Inferior parietal cortex (tissue), 1 donor: ENCODE results near the gene CDC20B.

Source experiments
- DNase-seq: peaks from one replicate; pipeline ENCODE4 v3.0.0-alpha.2; 2016; ENCODE audit errors: extremely low spot score

CDC20B gene, protein sequence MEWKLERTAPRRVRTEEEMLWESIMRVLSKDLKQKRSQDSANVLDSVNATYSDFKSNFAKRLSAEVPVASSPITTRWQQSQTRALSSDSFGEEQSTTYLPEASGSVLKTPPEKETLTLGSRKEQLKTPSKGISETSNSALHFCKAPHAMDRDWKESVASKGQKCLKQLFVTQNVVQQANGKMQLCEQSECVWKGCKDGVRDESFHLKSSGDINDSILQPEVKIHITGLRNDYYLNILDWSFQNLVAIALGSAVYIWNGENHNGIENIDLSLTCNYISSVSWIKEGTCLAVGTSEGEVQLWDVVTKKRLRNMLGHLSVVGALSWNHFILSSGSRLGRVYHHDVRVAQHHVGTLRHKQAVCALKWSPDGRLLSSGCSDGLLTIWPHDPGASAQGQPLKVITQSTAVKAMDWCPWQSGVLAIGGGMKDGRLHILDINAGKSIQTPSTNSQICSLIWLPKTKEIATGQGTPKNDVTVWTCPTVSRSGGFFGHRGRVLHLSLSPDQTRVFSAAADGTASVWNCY

DNA sequence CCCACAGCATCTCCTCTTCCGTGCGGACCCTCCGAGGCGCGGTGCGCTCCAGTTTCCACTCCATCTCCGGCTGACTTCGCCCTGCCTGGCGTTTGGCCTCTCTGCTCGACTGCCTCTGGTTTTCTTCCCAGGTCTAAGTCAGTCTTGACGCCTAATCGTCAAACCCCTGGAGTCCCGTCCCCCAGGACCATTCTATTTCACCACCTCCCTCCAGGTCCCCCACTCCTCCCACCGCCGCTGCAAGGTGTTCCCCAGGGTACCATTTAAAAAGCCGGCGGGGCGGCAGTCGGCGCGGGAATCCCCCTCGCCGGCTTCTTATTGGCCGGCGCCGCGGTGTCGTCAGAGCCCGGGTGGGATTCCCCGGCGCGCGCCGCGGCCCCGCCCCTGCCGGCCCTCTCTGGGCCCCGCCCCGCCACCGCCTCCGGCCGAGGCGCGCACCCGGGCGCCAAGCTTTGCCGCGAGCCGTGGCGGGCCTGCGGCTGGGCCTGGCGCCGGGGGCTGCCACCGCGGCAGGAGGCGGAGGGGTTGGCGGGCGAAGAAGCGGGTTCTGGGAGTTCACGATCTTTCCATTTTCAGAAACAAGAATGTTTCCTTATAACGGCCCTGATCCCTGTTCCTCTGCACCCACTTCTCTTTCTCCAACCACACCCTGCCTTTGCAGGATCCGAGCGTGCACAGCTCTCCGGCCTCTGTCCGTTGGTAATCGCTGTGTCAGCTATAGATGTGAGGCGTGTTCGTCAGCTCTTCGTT is at the start of gene CDC20B:
CDC20B (minus strand) TSS at position 241 of the 750 bp plus-strand sequence; CDS start at position 64, 177 bp downstream.
- DNase-seq: peak; percentile 28

DNA sequence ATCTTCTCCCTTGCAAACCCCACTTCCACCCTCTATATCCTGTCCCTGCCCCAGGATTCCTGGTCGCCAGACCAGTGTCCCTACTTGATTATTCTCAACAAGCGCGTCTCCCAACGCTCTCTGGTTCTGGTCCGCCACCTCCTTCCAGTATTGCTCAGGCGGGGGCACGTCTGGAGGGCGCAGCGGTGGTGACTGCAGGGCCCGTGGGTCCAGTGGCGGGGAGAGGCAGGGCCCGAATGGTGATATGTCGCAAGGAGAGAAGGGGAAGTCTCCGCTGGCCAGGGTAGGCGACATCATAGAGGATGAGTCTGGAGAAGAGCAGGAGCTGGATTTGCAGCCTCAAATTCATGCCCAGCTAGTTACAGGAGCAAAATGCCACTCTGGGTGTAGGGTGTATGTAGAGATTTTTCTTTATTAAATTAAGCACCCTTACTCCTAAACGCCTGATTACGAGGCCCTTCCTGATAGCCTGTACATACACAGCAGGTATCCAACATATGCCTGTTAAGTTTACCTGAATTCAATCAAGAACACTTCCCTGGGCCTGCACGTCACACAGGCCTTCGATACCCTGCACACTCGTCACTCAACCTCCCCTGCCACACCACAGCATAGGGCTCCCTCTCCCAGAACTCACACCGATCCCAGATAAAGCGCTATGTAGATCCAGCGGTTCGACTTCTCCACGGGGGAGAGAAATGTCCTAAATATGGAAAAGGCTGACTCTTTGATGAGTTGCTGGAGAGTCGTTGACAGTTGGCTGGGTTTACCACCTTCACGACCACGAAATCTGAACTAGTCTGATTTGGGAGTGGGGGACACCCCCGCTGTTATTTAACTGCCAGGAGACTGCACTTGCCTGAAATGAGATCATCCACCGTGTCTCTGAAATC is 49.4 kb upstream of the CDC20B start:
- DNase-seq: no peak

- no peak for DNase-seq
These were observed 47.6 kb upstream of the CDC20B start for GRCh38 chr5:55220433-55221185.

DNA sequence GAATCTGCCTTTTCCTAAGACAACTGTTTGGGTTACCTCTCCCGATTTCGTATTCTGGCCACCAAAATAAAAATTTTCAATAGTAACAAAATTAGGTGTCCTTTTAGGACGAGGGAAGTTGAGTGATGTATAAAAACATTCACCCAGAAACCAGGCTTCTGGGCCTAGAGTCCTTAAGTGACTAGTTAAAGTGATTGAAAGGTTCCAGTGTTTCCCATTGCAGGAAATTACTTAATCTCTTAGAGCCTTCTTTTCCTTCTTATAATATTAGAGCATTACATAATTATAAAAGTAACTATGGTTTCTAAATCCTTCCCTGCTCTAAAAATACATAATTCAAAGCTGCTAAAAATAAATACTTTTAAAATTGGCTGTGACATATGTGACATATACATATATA is 46.8 kb upstream of the CDC20B start:
- no peak for DNase-seq

DNA sequence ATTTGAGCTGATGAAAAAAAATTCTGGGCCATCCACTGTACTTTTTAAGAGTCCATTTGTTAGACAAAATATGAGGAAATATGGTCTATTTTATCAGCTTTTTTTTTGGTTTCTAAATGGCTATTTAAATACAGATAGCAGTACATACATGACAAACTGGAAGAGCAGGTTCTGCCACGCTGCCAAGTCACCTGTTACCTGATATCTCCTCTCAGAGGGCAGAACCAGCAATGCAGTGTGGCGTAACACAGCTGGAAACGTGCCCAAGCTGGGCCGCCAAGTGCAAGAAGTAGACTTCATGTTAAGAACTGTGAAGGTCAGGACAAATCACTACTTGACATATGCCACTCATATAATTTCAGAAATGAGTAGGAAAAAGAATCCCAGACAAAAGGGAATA is 46.0 kb upstream of the CDC20B start:
- no peak for DNase-seq

DNA sequence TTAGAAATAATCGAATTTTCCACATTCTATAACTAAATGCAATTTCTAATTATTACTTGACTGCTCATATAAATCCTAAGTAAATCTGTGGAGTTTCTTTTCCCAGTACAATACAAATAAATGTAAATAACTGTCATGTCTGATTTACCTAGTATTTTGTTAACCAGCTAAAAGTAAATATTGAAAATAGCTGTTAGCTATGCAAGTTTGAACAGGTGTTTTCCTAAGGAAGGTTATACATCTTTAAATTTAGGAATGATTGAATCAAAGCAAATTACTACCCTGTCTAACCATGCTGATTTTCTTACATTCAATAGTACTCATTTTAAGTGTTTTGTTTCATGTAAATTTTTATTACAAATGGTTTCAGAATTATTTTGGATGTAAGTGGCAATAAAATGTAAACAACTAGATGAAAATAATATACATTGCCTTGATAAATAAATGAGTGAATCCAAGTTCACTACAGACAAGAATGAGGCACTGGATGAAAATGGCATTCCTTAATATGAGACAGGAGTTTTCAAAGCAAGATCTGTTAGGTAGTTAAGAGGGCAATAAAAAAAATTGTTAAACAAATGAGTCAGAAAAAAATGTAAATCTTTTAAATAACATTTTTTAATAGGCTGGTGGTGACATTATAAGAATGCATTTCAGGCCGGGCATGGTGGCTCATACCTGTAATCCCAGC is 38.4 kb upstream of the CDC20B start:
- no peak for DNase-seq

GRCh38 chr5:55205001-55205400 is 32.0 kb upstream of the CDC20B start:
- DNase-seq: no peak

- no peak for DNase-seq
These were observed 18.2 kb upstream of the CDC20B start for GRCh38 chr5:55191165-55191564.

GRCh38 chr5:55188656-55189540 is 15.9 kb upstream of the CDC20B start:
- DNase-seq: no peak

DNA sequence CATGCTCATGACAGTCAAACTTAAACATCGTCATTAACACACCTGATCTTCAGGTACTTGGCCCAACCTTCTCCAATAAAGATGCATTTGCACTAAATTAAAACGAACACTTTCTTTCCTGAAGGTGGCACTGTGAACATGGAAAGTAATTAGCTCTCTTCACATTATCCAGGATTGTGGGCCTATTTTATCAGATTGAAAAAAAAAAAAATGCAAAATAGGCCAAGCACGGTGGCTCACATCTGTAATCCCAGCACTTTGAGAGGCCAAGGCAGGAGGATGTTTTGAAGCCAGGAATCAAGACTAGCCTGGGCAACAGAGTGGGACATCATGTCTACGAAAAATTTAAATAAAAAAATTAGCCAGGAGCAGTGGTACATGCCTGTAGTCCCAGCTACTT is 14.4 kb upstream of the CDC20B start:
- no peak for DNase-seq

DNA sequence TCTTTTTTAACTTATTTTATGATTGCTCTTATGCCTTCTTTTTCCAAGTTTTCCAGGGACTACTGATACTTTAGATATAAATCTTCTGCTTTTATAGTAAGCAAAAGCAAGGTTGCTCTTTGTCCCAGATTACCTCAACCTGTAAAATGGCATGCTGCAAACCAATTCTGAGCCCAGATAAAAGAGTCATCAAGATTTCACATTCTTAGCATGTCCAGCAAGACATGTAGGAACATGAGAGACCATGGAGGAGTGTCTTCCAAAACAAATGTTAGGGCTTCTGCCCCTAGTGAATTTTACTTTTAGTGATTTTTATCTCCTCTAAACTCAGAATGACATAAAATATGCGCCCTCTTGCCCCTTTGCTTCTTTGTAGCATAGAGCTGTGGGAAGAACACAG is 7.0 kb upstream of the CDC20B start:
- DNase-seq: no peak

DNA sequence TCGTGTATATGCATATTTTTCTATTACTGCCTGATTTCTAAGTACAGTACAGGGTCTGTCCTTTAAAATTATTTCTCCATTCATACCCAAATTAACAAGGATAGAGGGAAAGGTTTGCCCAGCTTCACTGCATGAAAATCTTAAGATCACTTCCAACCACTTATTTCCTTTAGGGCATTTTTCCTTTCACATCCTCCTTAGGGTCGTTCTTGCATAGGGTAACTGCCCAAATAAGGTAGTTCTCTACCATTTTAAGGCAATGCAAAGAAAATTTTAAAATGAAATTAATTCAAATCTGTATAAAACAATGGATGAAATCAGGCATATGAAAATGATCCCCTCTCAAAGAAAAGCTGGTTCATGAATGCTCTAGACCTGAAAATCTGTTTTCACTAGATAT is 4.1 kb upstream of the CDC20B start:
- DNase-seq: no peak

DNA sequence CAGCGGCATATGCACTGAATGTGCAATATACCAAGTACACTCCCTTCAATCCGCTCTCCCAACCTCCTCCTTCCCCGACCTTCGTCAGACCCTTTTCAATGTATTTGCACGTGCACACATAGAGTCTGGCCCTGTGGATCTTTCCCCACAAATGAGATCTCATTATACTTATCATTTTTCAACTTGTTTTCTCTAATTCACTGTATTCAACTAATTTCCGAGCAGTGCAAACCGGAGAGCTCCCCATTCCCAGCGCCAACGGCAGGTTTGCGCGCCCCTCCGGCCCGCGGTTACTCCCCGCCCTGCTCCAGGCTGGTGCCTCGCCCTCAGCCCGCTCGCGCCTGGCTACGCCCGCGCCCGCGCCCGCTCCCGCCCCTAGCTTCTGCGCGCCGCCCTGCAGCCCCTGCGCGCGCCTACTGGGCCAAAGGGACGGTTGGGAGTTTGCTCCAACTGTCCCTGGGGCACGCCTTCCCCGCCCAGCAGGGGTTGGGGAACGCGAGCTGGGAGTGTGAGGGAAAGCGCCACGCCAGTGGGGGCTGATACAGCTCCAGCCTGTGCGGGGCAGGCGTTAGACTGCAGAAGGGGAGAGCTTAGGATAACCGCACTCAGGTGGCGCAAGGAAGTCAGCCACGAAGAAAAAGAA is 3.3 kb upstream of the CDC20B start:
- peak; percentile 20 for DNase-seq

- DNase-seq: no peak
These were observed 2.8 kb upstream of the CDC20B start for GRCh38 chr5:55175781-55176175.

DNA sequence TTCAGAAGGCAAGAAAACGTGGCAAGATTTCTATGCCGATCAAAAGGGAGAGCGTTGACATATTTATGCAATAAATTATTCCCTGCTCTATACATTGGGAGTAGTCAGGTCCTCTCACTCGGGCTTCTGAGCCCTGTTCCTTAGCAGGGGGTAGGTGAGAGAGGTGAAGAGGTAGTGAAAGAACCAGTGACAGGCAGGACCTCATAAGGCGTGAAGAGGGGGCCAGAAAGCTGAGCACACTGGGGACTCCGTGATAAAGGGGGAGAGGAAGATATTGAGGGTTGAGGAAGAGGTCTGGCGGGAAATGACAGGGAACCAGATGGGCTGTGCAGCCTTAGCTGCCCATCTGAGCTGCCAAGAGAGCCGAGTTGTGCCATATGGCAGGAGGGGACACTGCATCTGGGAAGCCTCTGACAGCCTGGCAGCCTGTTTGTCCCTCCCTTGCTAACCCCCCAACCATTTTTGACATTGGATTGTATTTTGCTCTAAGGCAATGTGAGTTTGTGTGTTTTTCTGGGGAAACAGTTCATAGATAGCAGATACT is 782 bp upstream of the CDC20B start:
- no peak for DNase-seq

DNA sequence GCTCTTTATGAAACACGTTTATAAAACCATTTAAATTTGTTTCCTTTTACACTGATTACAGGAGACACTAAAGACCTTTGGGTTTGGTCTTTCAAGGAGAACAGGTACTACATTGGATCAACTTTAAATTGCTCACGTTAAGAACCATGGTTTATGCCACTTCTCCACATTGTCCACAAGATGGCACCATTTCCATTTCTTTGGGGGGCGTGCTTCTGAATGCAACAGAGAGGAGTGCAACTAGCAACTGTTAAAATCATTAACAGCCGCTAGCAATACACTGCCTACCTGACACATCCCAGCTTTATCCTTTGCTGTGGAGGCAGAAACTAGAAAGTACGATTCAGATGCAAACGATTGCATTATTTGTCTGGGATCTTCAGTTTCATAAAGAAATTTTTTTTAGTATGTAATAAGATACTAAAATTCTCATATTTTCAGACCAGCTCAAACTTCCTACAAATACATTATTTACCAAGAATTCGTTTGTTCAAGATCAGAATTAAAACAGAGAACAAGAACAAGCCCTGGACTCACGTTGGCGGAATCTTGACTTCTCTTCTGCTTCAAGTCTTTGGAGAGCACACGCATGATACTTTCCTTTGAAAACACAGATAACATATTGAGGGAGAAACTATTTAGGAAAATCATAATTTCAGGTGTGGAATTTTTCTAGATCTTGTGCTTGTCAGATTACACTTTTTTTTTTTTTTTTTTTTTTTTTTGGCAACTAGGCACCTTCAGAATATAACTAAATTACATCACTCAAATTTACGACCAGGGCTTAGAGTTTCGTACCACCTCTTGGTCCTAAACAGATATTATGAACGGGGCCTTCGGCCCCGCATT is 702 bp downstream of the CDC20B start:
- DNase-seq: peak; percentile 93

- no peak for DNase-seq
These were observed 1.5 kb downstream of the CDC20B start for GRCh38 chr5:55171471-55171870.

- DNase-seq: no peak
These were observed 10.3 kb downstream of the CDC20B start for GRCh38 chr5:55162666-55163065.
